SU-DHL-6 (cell line): Measurements from ENCODE around the gene VENTX.

Experiments used
- CTCF ChIP-seq: fragments of 200-600 bp; sonication (generic); IDR thresholded peaks from one replicate; pipeline ENCODE4 v1.5.1; 2017; ENCODE audit warnings: antibody characterized with exemption, mild to moderate bottlenecking, low read length, moderate library complexity; ENCODE audit not compliant: insufficient read depth, poor library complexity, severe bottlenecking
- EZH2phosphoT487 ChIP-seq: fragments of 200-600 bp; sonication (generic), shearing (Covaris generic); conservative IDR thresholded peaks from 2 replicates; pipeline ENCODE4 v1.6.1; 2018; ENCODE audit warnings: mild to moderate bottlenecking, antibody characterized with exemption, low read length, moderate library complexity, mixed read lengths

- TF ChIP-seq CTCF (no peak), EZH2phosphoT487 (no peak)
Observed at GRCh38 chr10:133235265-133235855, 2.3 kb upstream of the VENTX start.
